GM12878 (cell line): ENCODE data around the gene RAB11A. TPM values are rescaled to one million over a fixed set of nuclear protein-coding genes. Genes with fewer than 3 reads are reported as not detected.

ENCODE experiments used
- BCL3 ChIP-seq: IDR thresholded peaks from 2 replicates; pipeline ENCODE4 v1.6.1; 2011; ENCODE audit warnings: borderline replicate concordance, low read depth, mild to moderate bottlenecking, moderate library complexity, low read length; ENCODE audit not compliant: insufficient read depth, poor library complexity, severe bottlenecking
- EED ChIP-seq: sonication (generic); IDR thresholded peaks from 2 replicates; pipeline ENCODE4 v1.6.1; 2016; ENCODE audit warnings: antibody characterized with exemption, low read depth
- HCFC1 ChIP-seq: fragments of 150-350 bp; IDR thresholded peaks from 2 replicates; pipeline ENCODE4 v1.6.1; 2014; ENCODE audit warnings: low read length
- IKZF2 ChIP-seq, 2 experiments: fragments of 450-650 bp; IDR thresholded peaks; 2 replicates each; pipeline ENCODE4 v1.6.1; 2017; ENCODE audit warnings: mild to moderate bottlenecking in 2 of 2, moderate library complexity in 2 of 2
- IRF3 ChIP-seq: fragments of 450-650 bp; IDR thresholded peaks from 2 replicates; pipeline ENCODE4 v1.6.1; 2014; ENCODE audit warnings: mild to moderate bottlenecking
- IRF4 ChIP-seq: IDR thresholded peaks from 2 replicates; pipeline ENCODE4 v1.6.1; 2011; ENCODE audit warnings: low read depth, low read length
- IRF5 ChIP-seq: fragments of 450-650 bp; IDR thresholded peaks from 2 replicates; pipeline ENCODE4 v1.6.1; 2017; ENCODE audit warnings: borderline replicate concordance
- MEF2B ChIP-seq: fragments of 450-650 bp; IDR thresholded peaks from 2 replicates; pipeline ENCODE4 v1.6.1; 2018; ENCODE audit warnings: mild to moderate bottlenecking, moderate library complexity; ENCODE audit not compliant: partially characterized antibody, poor library complexity, severe bottlenecking
- MTA2 ChIP-seq: fragments of 450-650 bp; IDR thresholded peaks from 2 replicates; pipeline ENCODE4 v1.6.1; 2016; ENCODE audit warnings: low read depth, mild to moderate bottlenecking, moderate library complexity
- NKRF ChIP-seq: fragments of 450-650 bp; conservative IDR thresholded peaks from 2 replicates; pipeline ENCODE4 v1.6.1; 2017; ENCODE audit warnings: mild to moderate bottlenecking, moderate library complexity
- NR2C2 ChIP-seq: IDR thresholded peaks from 2 replicates; pipeline ENCODE4 v1.6.1; 2011; ENCODE audit warnings: borderline replicate concordance, low read depth; ENCODE audit not compliant: control insufficient read depth, insufficient read length
- POLR2A ChIP-seq: IDR thresholded peaks from 2 replicates; pipeline ENCODE4 v1.6.1; 2011; ENCODE audit warnings: low read depth, mild to moderate bottlenecking, low read length
- SKIL ChIP-seq: fragments of 450-650 bp; IDR thresholded peaks from 2 replicates; pipeline ENCODE4 v1.6.1; 2017; ENCODE audit warnings: mild to moderate bottlenecking, low read depth, inconsistent platforms; ENCODE audit not compliant: poor library complexity, severe bottlenecking
- SMAD1 ChIP-seq: fragments of 450-650 bp; IDR thresholded peaks from 2 replicates; pipeline ENCODE4 v1.6.1; 2018; ENCODE audit warnings: mild to moderate bottlenecking, low read depth; ENCODE audit not compliant: partially characterized antibody
- SMC3 ChIP-seq: IDR thresholded peaks from 2 replicates; pipeline ENCODE4 v1.6.1; 2011; ENCODE audit warnings: low read length, improper control_type of control experiment, borderline replicate concordance
- ZNF217 ChIP-seq: fragments of 450-650 bp; IDR thresholded peaks from 2 replicates; pipeline ENCODE4 v1.6.1; 2017; ENCODE audit warnings: antibody characterized with exemption, mild to moderate bottlenecking
- ZNF687 ChIP-seq: fragments of 450-650 bp; IDR thresholded peaks from 2 replicates; pipeline ENCODE4 v1.6.1; 2017; ENCODE audit warnings: mild to moderate bottlenecking, moderate library complexity
- polyA plus RNA-seq, 11 experiments: library from polyadenylated mRNA; depleted of rRNA in 4 of 11; unstranded in 6 of 11; stranded (reverse) in 5 of 11; fragments of >200 nt; fragmentation: Nextera tagmentation in 4 of 11; fragmentation: Illumina TruSeq in 1 of 11; extraction: Ambion mirVana in 4 of 11; extraction: Trizol in 1 of 11; gene quantifications; 1 replicate in 1 of 11; 2 replicates in 10 of 11; pipeline versions ENCODE4 v1.2.1 to v1.2.3, GENCODE V29; 2011 to 2016; ENCODE audit warnings: inconsistent platforms in 2 of 11, missing spikeins in 2 of 11, low read depth in 1 of 11
- total RNA-seq, 4 experiments: library from RNA; depleted of rRNA in 3 of 4; stranded (reverse); fragments of >200 nt in 3 of 4; fragmentation: Illumina TruSeq in 1 of 4; extraction: Trizol in 1 of 4; gene quantifications; 2 replicates each; pipeline versions ENCODE4 v1.2.1 to v1.2.3, GENCODE V29; 2013 to 2021

Gene RAB11A
- total and polyA plus RNA-seq, 10 of the 15 experiments (the other 5 are each of a cell fraction or from before 2014, with no cell fraction given), result 128 to 387 (median 224) TPM

- TF ChIP-seq ZNF687, result peak; percentile 85
- peak in 1 of 2 experiments; percentile 45; a peak in 1 of 4 replicates for TF ChIP-seq IKZF2 (IDR thresholded peaks at IDR 0.05)
- no peak for TF ChIP-seq NKRF
- no peak for TF ChIP-seq SKIL
- TF ChIP-seq HCFC1, result no peak
- TF ChIP-seq MEF2B, result no peak
- no peak for TF ChIP-seq NR2C2
- TF ChIP-seq IRF4, result no peak
- peak; percentile 2; the same call in 1 of the 2 replicates for TF ChIP-seq SMC3
- TF ChIP-seq EED, result no peak; the same call in 1 of the 2 replicates
- no peak for TF ChIP-seq ZNF217
- no peak for TF ChIP-seq BCL3
- 0 out of 2 replicates have a peak, but pooled peaks have one; percentile 15 for TF ChIP-seq MTA2
- no peak for TF ChIP-seq SMAD1
- no peak for TF ChIP-seq IRF3
- TF ChIP-seq IRF5, result no peak
- peak; percentile 8; the same call in 1 of the 2 replicates for TF ChIP-seq POLR2A
Measured at GRCh38 chr15:65917407-65917756, 48.1 kb downstream of the RAB11A start (continued).
